Prostate gland (tissue), 2 donors: ENCODE data around the gene PIGQ.

ENCODE experiments used
- CTCF ChIP-seq, 4 experiments: fragments of 200-600 bp in 2 of 4; fragments of 450-650 bp in 2 of 4; sonication (generic) in 2 of 4; IDR thresholded peaks; 1 replicate in 3 of 4; 2 replicates in 1 of 4; pipeline ENCODE4 v1.5.1; 2016 to 2019; ENCODE audit warnings: antibody characterized with exemption in 4 of 4, mild to moderate bottlenecking in 2 of 4, moderate library complexity in 2 of 4
- POLR2A ChIP-seq: fragments of 450-650 bp; IDR thresholded peaks from one replicate; pipeline ENCODE4 v1.6.1; 2016; ENCODE audit warnings: antibody characterized with exemption, mild to moderate bottlenecking

- TF ChIP-seq CTCF (IDR thresholded peaks at IDR 0.05) (no peak), POLR2A (no peak)
Observed at GRCh38 chr16:537415-538335, 32.1 kb upstream of the PIGQ start.
